Measurements from ENCODE around the gene JPH2. TPM values are rescaled to one million over a fixed set of nuclear protein-coding genes. Genes with fewer than 3 reads are reported as not detected.

Gene JPH2
- total RNA-seq, 2 donors from 2014 or later: 169 to 179 TPM

GRCh38 chr20:44110816-44111568 is 76.0 kb downstream of the JPH2 start:
- DNase-seq (ENCODE audit: low spot score) (no peak), ATAC-seq (ENCODE audit: insufficient number of reproducible peaks, low FRiP score, low read depth) (no peak)
- Histone ChIP-seq H3K27ac (peak overlapping the region in 1 of 2 donors; percentile 32), H3K9me3 (no peaks in the 10 kb centered on the region), H3K4me1 (ENCODE audit: control insufficient read depth in 1 of 2, low read depth in 2 of 2) (peaks cover 0 to 34% of the 10 kb centered on the region in 2 donors), H3K36me3 (peaks cover 21% of the 10 kb centered on the region), H3K4me3 (no peak overlapping the region), H3K27me3 (replicated peaks; ENCODE audit: insufficient read depth) (no peaks in the 10 kb centered on the region)
- no peak for TF ChIP-seq CTCF (IDR thresholded peaks at IDR 0.05)

- Histone ChIP-seq H3K27me3 (replicated peaks; ENCODE audit: insufficient read depth) (no peaks in the 10 kb centered on the region), H3K36me3 (peaks cover 16% of the 10 kb centered on the region), H3K9me3 (no peaks in the 10 kb centered on the region), H3K27ac (no peak overlapping the region), H3K4me1 (ENCODE audit: control insufficient read depth in 1 of 2, low read depth in 2 of 2) (peaks cover 0 to 31% of the 10 kb centered on the region in 2 donors), H3K4me3 (no peak overlapping the region)
- TF ChIP-seq CTCF (IDR thresholded peaks at IDR 0.05): no peak
- DNase-seq (ENCODE audit: low spot score) (no peak), ATAC-seq (ENCODE audit: insufficient number of reproducible peaks, low FRiP score, low read depth) (no peak)
Measured at GRCh38 chr20:44109951-44110361, 77.0 kb downstream of the JPH2 start.

GRCh38 chr20:44106615-44107014 is 80.4 kb downstream of the JPH2 start:
- no peaks in the 10 kb centered on the region for H3K27me3 ChIP-seq (replicated peaks; ENCODE audit: insufficient read depth)
- H3K36me3 ChIP-seq: no peaks in the 10 kb centered on the region
- no peak for TF ChIP-seq CTCF (IDR thresholded peaks at IDR 0.05)
- H3K9me3 ChIP-seq: no peaks in the 10 kb centered on the region
- DNase-seq (ENCODE audit: low spot score) (no peak), ATAC-seq (ENCODE audit: insufficient number of reproducible peaks, low FRiP score, low read depth) (no peak)
- no peak overlapping the region for H3K27ac ChIP-seq
- H3K4me1 ChIP-seq (ENCODE audit: control insufficient read depth in 1 of 2, low read depth in 2 of 2): peaks cover 0 to 6% of the 10 kb centered on the region in 2 donors
- no peak overlapping the region for H3K4me3 ChIP-seq

GRCh38 chr20:44104798-44105517 is 82.0 kb downstream of the JPH2 start:
- Histone ChIP-seq H3K4me1 (ENCODE audit: control insufficient read depth in 1 of 2, low read depth in 2 of 2) (no peaks in the 10 kb centered on the region), H3K27ac (no peak overlapping the region), H3K9me3 (no peaks in the 10 kb centered on the region), H3K36me3 (no peaks in the 10 kb centered on the region), H3K27me3 (replicated peaks; ENCODE audit: insufficient read depth) (no peaks in the 10 kb centered on the region), H3K4me3 (no peak overlapping the region)
- ATAC-seq (ENCODE audit: insufficient number of reproducible peaks, low FRiP score, low read depth): no peak
- no peak for TF ChIP-seq CTCF (IDR thresholded peaks at IDR 0.05)
- DNase-seq (ENCODE audit: low spot score): no peak

- Histone ChIP-seq H3K27me3 (replicated peaks; ENCODE audit: insufficient read depth) (no peaks in the 10 kb centered on the region), H3K4me1 (ENCODE audit: control insufficient read depth in 1 of 2, low read depth in 2 of 2) (no peaks in the 10 kb centered on the region), H3K4me3 (no peak overlapping the region), H3K9me3 (no peaks in the 10 kb centered on the region), H3K36me3 (no peaks in the 10 kb centered on the region), H3K27ac (no peak overlapping the region)
- ATAC-seq (ENCODE audit: insufficient number of reproducible peaks, low FRiP score, low read depth): no peak
- TF ChIP-seq CTCF (IDR thresholded peaks at IDR 0.05): no peak
- DNase-seq (ENCODE audit: low spot score): no peak
Measured at GRCh38 chr20:44102582-44102981, 84.4 kb downstream of the JPH2 start.

Data from thoracic aorta (tissue), 2 donors.